HCT116 (cell line): ENCODE results near the gene SERTAD4. TPM values are rescaled to one million over a fixed set of nuclear protein-coding genes. Genes with fewer than 3 reads are reported as not detected.

Source experiments
- ATAC-seq: fragments of 200-7000 bp; cut with Tn5 transposase; 2 replicates; pipeline ENCODE4 v1.9.1; 2020; ENCODE audit warnings: mild to moderate bottlenecking, moderate library complexity
- BruUV-seq: library from RNA; stranded (reverse); fragments of 400-500 nt; replicated peaks from 2 replicates; lab custom pipeline; 2021; lab: Mats Ljungman, UMichigan
- CTCF ChIA-PET: fragments of 300-600 bp; sonication (Branson Sonifier 250); formaldehyde crosslinking; loops from one replicate; lab custom pipeline; 2021; ENCODE audit warnings: antibody characterized with exemption; lab: Charles Lee
- POLR2A ChIA-PET: fragments of 300-600, 350-600 bp; sonication (Branson Sonifier 250); formaldehyde crosslinking; loops from one replicate; lab custom pipeline; 2021; ENCODE audit warnings: antibody characterized with exemption; lab: Charles Lee
- RAD21 ChIA-PET, 2 experiments: fragments of 300-600 bp; sonication (Branson Sonifier 250); formaldehyde crosslinking; loops; one replicate each; lab custom pipeline; 2023; ENCODE audit warnings: low total read pairs in 2 of 2; ENCODE audit not compliant: uncharacterized antibody in 2 of 2, unreplicated experiment in 2 of 2, low non-redundant PET in 1 of 2; lab: Charles Lee
- DNase-seq: peaks from one replicate; pipeline ENCODE4 v3.0.0-alpha.2; 2010; ENCODE audit warnings: low read depth, low spot score
- H2AFZ ChIP-seq: fragments of 200-600 bp; shearing (Covaris generic), sonication (generic); 2 replicates; pipeline ENCODE4 v1.6.1; 2017; ENCODE audit warnings: low read depth, mixed run types, mixed read lengths, antibody characterized with exemption, low read length; ENCODE audit not compliant: poor library complexity, severe bottlenecking
- H3K27ac ChIP-seq: 2 replicates; pipeline ENCODE4 v1.5.1; 2012; ENCODE audit warnings: low read depth, low read length
- H3K27me3 ChIP-seq: fragments of 200-600 bp; sonication (generic); 2 replicates; pipeline ENCODE4 v1.6.1; 2016; ENCODE audit warnings: mixed run types, low read length, mixed read lengths; ENCODE audit not compliant: insufficient read depth
- H3K36me3 ChIP-seq, 2 experiments: fragments of 200-500 bp in 1 of 2; fragments of 200-600 bp in 1 of 2; sonication (Bioruptor generic) in 1 of 2; sonication (generic) in 1 of 2; 2 replicates each; pipeline versions ENCODE4 v1.5.1 to v1.6.1; 2014 to 2016; ENCODE audit warnings: low read length in 2 of 2, inconsistent platforms in 1 of 2, mixed read lengths in 1 of 2, mixed run types in 1 of 2; ENCODE audit not compliant: insufficient read depth in 2 of 2, control insufficient read depth in 1 of 2
- H3K4me1 ChIP-seq, 2 experiments: fragments of 200-600 bp in 1 of 2; sonication (generic) in 1 of 2; 2 replicates each; pipeline versions ENCODE4 v1.5.1 to v1.6.1; 2012 to 2017; ENCODE audit warnings: low read length in 2 of 2, inconsistent platforms in 1 of 2, mild to moderate bottlenecking in 1 of 2, mixed read lengths in 1 of 2, mixed run types in 1 of 2, moderate library complexity in 1 of 2; ENCODE audit not compliant: insufficient read depth in 2 of 2, control insufficient read depth in 1 of 2
- H3K4me2 ChIP-seq: fragments of 200-600 bp; sonication (generic); 2 replicates; pipeline ENCODE4 v1.6.1; 2017; ENCODE audit warnings: mixed run types, low read length, mixed read lengths
- H3K4me3 ChIP-seq, 2 experiments: fragments of 200-600 bp in 1 of 2; sonication (generic) in 1 of 2; replicated peaks in 1 of 2; 2 replicates each; pipeline ENCODE4 v1.5.1; 2011 to 2016; ENCODE audit warnings: low read length in 2 of 2, control low read depth in 1 of 2, low read depth in 1 of 2, mild to moderate bottlenecking in 1 of 2, mixed read lengths in 1 of 2, mixed run types in 1 of 2
- H3K79me2 ChIP-seq: fragments of 200-600 bp; sonication (generic); 2 replicates; pipeline ENCODE4 v1.6.1; 2017; ENCODE audit warnings: mild to moderate bottlenecking, mixed run types, low read length, moderate library complexity, mixed read lengths; ENCODE audit not compliant: insufficient read depth
- H3K9ac ChIP-seq: fragments of 200-600 bp; sonication (generic); 2 replicates; pipeline ENCODE4 v1.6.1; 2016; ENCODE audit warnings: low read length, mixed read lengths
- H3K9me2 ChIP-seq: fragments of 200-600 bp; sonication (generic), shearing (Covaris generic); 2 replicates; pipeline ENCODE4 v1.6.1; 2017; ENCODE audit warnings: mixed run types, mild to moderate bottlenecking, moderate library complexity; ENCODE audit not compliant: insufficient read depth
- H3K9me3 ChIP-seq, 2 experiments: fragments of 200-500 bp in 1 of 2; fragments of 200-600 bp in 1 of 2; sonication (Bioruptor generic) in 1 of 2; sonication (generic) in 1 of 2; 2 replicates each; pipeline ENCODE4 v1.6.1; 2014 to 2017; ENCODE audit warnings: low read length in 2 of 2, mixed read lengths in 2 of 2, inconsistent platforms in 1 of 2, low read depth in 1 of 2, mild to moderate bottlenecking in 1 of 2, mixed run types in 1 of 2, moderate library complexity in 1 of 2; ENCODE audit not compliant: control insufficient read depth in 1 of 2, insufficient read depth in 1 of 2
- H4K20me1 ChIP-seq: fragments of 200-600 bp; sonication (generic), shearing (Covaris generic); 2 replicates; pipeline ENCODE4 v1.6.1; 2017; ENCODE audit warnings: mixed run types, mild to moderate bottlenecking, moderate library complexity; ENCODE audit not compliant: insufficient read depth
- ATF3 ChIP-seq: IDR thresholded peaks from 2 replicates; pipeline ENCODE4 v1.6.1; 2012
- CEBPB ChIP-seq: IDR thresholded peaks from 2 replicates; pipeline ENCODE4 v1.6.1; 2012; ENCODE audit warnings: low read depth
- EGR1 ChIP-seq: IDR thresholded peaks from 2 replicates; pipeline ENCODE4 v1.6.1; 2012; ENCODE audit warnings: low read depth
- ELF1 ChIP-seq: IDR thresholded peaks from 2 replicates; pipeline ENCODE4 v1.6.1; 2012; ENCODE audit warnings: low read depth, borderline replicate concordance
- EZH2phosphoT487 ChIP-seq: fragments of 200-600 bp; IDR thresholded peaks from 2 replicates; pipeline ENCODE4 v1.6.1; 2018; ENCODE audit warnings: antibody characterized with exemption, borderline replicate concordance
- FOSL1 ChIP-seq: IDR thresholded peaks from 2 replicates; pipeline ENCODE4 v1.6.1; 2012; ENCODE audit warnings: low read depth
- MAX ChIP-seq: IDR thresholded peaks from 2 replicates; pipeline ENCODE4 v1.6.1; 2012
- REST ChIP-seq: IDR thresholded peaks from 2 replicates; pipeline ENCODE4 v1.6.1; 2012; ENCODE audit warnings: low read depth
- TCF7L2 ChIP-seq: IDR thresholded peaks from 2 replicates; pipeline ENCODE4 v1.7.0; 2011; ENCODE audit warnings: borderline replicate concordance, inconsistent platforms; ENCODE audit not compliant: insufficient read depth, insufficient read length; ENCODE audit errors: extremely low read depth
- YY1 ChIP-seq: IDR thresholded peaks from 2 replicates; pipeline ENCODE4 v1.6.1; 2011; ENCODE audit warnings: low read length, low read depth, moderate library complexity, mild to moderate bottlenecking; ENCODE audit not compliant: insufficient replicate concordance; ENCODE audit errors: extremely low read depth
- ZBTB33 ChIP-seq: IDR thresholded peaks from 2 replicates; pipeline ENCODE4 v1.6.1; 2011; ENCODE audit warnings: mild to moderate bottlenecking, low read length, moderate library complexity; ENCODE audit not compliant: insufficient replicate concordance; ENCODE audit errors: extremely low read depth
- ZFX ChIP-seq: fragments of 450-650 bp; IDR thresholded peaks from 2 replicates; pipeline ENCODE4 v1.6.1; 2017
- ZNF274 ChIP-seq: fragments of 200-500 bp; sonication (Bioruptor generic); IDR thresholded peaks from 2 replicates; pipeline ENCODE4 v1.6.1; 2014; ENCODE audit warnings: mild to moderate bottlenecking, low read depth, low read length, inconsistent platforms
- intact Hi-C: fragments of 100-400 bp; cut with micrococcal nuclease; formaldehyde crosslinking; loops from 2 replicates; pipeline ENCODE4 v1.10.0; 2022
- total RNA-seq: library from RNA; stranded (reverse); gene quantifications from one replicate; pipeline ENCODE4 v1.2.1, GENCODE V29; 2021; ENCODE audit not compliant: unreplicated experiment

Gene SERTAD4
- total RNA-seq, 1 experiment from 2014 or later: 0.07 TPM

- DNase-seq (no peak), ATAC-seq (no peak)
- TF ChIP-seq ELF1: no peak
- Histone ChIP-seq H3K9ac (no peak overlapping the region), H3K9me3 (no peaks in the 10 kb centered on the region), H3K27ac (no peak overlapping the region), H3K79me2 (no peaks in the 10 kb centered on the region), H2AFZ (no peak overlapping the region), H3K9me2 (no peaks in the 10 kb centered on the region), H3K36me3 (no peaks in the 10 kb centered on the region), H3K27me3 (0 out of 2 replicates have a peak, but pooled peaks cover 12% of the 10 kb centered on the region), H4K20me1 (no peaks in the 10 kb centered on the region), H3K4me2 (no peak overlapping the region), H3K4me3 (no peak overlapping the region), H3K4me1 (peaks cover 0 to 13% of the 10 kb centered on the region in 2 experiments; a peak in 1 of 4 replicates)
- no TSS peak for BruUV-seq
- intact Hi-C loops: no loop called here
- POLR2A ChIA-PET: no interaction called here
- RAD21 ChIA-PET: no interaction called here
- CTCF ChIA-PET: no interaction called here
These were observed 56.7 kb downstream of the SERTAD4 start for GRCh38 chr1:210289248-210289647.

- Histone ChIP-seq H3K9me2 (no peaks in the 10 kb centered on the region), H3K4me1 (peaks cover 0 to 13% of the 10 kb centered on the region in 2 experiments; a peak in 1 of 4 replicates), H3K79me2 (no peaks in the 10 kb centered on the region), H3K4me2 (no peak overlapping the region), H3K27me3 (0 out of 2 replicates have a peak, but pooled peaks cover 10% of the 10 kb centered on the region), H3K36me3 (no peaks in the 10 kb centered on the region), H4K20me1 (no peaks in the 10 kb centered on the region), H3K9ac (no peak overlapping the region), H2AFZ (no peak overlapping the region), H3K27ac (no peak overlapping the region), H3K4me3 (no peak overlapping the region), H3K9me3 (no peaks in the 10 kb centered on the region)
- ChIA-PET CTCF (no interaction called here), POLR2A (interaction anchor here (1.3 kb wide), 1 partner anchor 83 kb away, joined by 3 read pairs; no protein-coding TSS in a partner anchor), RAD21 (no interaction called here)
- ATAC-seq: no peak
- DNase-seq: no peak
- BruUV-seq: no TSS peak
- intact Hi-C loops: no loop called here
- TF ChIP-seq ZNF274 (no peak), CEBPB (no peak), REST (no peak), EGR1 (no peak), ZFX (no peak), ATF3 (no peak), MAX (no peak), YY1 (no peak), EZH2phosphoT487 (no peak), ZBTB33 (no peak), TCF7L2 (no peak), FOSL1 (no peak)
These were observed 58.6 kb downstream of the SERTAD4 start for GRCh38 chr1:210291081-210291764.
